ENCODE results near the gene HAAO.

- TF ChIP-seq CTCF (IDR thresholded peaks at IDR 0.05; ENCODE audit: control extremely low read depth in 1 of 3, insufficient read depth in 1 of 3, low read depth in 1 of 3, low read length in 3 of 3): no peak
- no peak for TF ChIP-seq ZNF274 (IDR thresholded peaks at IDR 0.05; ENCODE audit: borderline replicate concordance, extremely low read depth, low read length)
- no peak for TF ChIP-seq ATF2 (IDR thresholded peaks at IDR 0.05; ENCODE audit: low read length)
- TF ChIP-seq MAX (IDR thresholded peaks at IDR 0.05): no peak
- no peak for TF ChIP-seq POLR2AphosphoS5 (IDR thresholded peaks at IDR 0.05; ENCODE audit: low read depth, low read length)
- no peak for TF ChIP-seq EZH2 (IDR thresholded peaks at IDR 0.05; ENCODE audit: low read depth, low read length, severe bottlenecking)
- TF ChIP-seq RXRA (IDR thresholded peaks at IDR 0.05; ENCODE audit: insufficient read depth, low read depth, low read length): no peak
- no peak for TF ChIP-seq POLR2A (IDR thresholded peaks at IDR 0.05; ENCODE audit: control extremely low read depth in 1 of 2, low read depth in 2 of 2, low read length in 2 of 2)
- no peak for TF ChIP-seq EP300 (IDR thresholded peaks at IDR 0.05; ENCODE audit: borderline replicate concordance in 1 of 2, low read depth in 2 of 2, low read length in 2 of 2)
Measured at GRCh38 chr2:42800461-42800962, 8.1 kb upstream of the HAAO start.

All from H1 (cell line).